Stomach smooth muscle (tissue), 2 donors: ENCODE data around the gene ABLIM2.

ENCODE experiments used
- H3K27ac ChIP-seq: one replicate; pipeline ENCODE4 v1.7.0; 2013; ENCODE audit warnings: mild to moderate bottlenecking, low read length, inconsistent platforms
- H3K27me3 ChIP-seq, 2 donors: one replicate each; pipeline ENCODE4 v1.7.0; 2013; ENCODE audit warnings: low read length in 2 of 2; ENCODE audit not compliant: insufficient read depth in 2 of 2, control insufficient read depth in 1 of 2
- H3K36me3 ChIP-seq, 2 donors: one replicate each; pipeline ENCODE4 v1.7.0; 2013; ENCODE audit warnings: low read length in 2 of 2; ENCODE audit not compliant: control insufficient read depth in 2 of 2, insufficient read depth in 2 of 2
- H3K4me1 ChIP-seq: one replicate; pipeline ENCODE4 v1.7.0; 2013; ENCODE audit warnings: low read length; ENCODE audit not compliant: control insufficient read depth, insufficient read depth
- H3K4me3 ChIP-seq, 2 donors: one replicate each; pipeline ENCODE4 v1.7.0; 2013; ENCODE audit warnings: low read length in 2 of 2
- H3K9ac ChIP-seq, 2 donors: one replicate each; pipeline ENCODE4 v1.7.0; 2013; ENCODE audit warnings: low read length in 2 of 2, mild to moderate bottlenecking in 1 of 2
- H3K9me3 ChIP-seq, 2 donors: one replicate each; pipeline ENCODE4 v1.7.0; 2013; ENCODE audit warnings: low read length in 2 of 2; ENCODE audit not compliant: control insufficient read depth in 2 of 2
- donor health status: healthy.
- donor health status: Pancreatic carcinoma.

Gene ABLIM2

DNA sequence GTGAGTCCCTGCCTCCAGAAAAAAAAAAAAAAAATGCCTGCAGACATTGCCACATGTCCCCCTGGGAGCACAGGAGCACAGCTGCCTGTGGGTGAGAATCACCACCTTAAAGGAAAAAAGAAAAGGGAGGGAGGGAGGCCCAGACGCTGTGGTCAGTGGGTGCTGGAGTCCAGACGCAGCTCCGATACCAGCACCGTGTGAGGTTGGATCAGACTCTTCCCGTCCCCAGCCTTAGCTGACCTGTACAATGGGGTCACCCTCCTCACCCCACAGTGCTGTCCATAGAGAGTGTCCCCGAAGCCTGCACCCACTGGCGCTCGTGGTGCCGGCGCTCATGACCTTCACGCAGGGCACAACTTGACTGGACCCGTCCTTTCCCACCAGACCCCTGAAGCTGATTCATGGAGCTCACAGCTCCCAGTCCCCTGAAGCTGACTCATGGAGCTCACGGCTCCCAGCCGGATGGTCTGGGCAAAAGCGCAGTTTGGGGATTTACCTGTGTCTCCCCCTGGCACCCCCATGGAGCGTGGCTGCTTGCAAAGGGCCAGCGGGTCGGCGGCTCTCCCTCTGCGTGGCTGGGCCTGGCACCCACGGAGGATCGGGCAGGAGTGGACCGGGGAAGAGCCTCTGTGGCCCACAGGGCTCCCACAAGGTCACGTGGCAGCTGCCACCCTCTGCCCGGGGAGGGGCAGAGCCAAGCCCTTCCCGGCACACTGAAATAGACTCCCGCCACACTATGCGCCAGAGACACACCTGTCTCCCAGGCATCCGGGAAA lies 31.4 kb downstream of the ABLIM2 start:
- Histone ChIP-seq H3K4me3 (no peak overlapping the region), H3K9me3 (no peaks in the 10 kb centered on the region), H3K9ac (no peak overlapping the region), H3K27me3 (no peaks in the 10 kb centered on the region), H3K4me1 (no peaks in the 10 kb centered on the region), H3K36me3 (no peaks in the 10 kb centered on the region), H3K27ac (no peak overlapping the region)

DNA sequence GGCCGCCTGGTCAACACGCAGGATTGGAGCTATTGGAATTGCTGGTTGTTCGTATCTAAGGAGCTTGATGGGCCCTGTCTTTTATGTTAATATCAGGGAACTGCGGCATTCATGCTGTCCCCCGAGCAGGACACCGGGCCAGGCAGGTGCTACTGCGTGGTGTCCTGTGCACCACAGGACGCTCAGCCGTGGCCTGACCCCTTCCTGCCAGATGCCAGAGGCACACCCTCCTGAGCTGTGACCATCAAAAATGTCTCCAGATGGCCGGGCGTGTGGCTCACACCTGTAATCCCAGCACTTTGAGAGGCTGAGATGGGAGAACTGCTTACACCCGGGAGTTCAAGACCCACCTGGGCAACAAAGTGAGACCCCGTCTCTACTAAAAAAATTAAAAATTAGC lies 32.1 kb downstream of the ABLIM2 start:
- H3K27me3 ChIP-seq, result no peaks in the 10 kb centered on the region
- H3K9ac ChIP-seq, result no peak overlapping the region
- H3K9me3 ChIP-seq, result no peaks in the 10 kb centered on the region
- no peak overlapping the region for H3K4me3 ChIP-seq
- no peaks in the 10 kb centered on the region for H3K36me3 ChIP-seq
- H3K4me1 ChIP-seq, result no peaks in the 10 kb centered on the region
- H3K27ac ChIP-seq, result no peak overlapping the region

DNA sequence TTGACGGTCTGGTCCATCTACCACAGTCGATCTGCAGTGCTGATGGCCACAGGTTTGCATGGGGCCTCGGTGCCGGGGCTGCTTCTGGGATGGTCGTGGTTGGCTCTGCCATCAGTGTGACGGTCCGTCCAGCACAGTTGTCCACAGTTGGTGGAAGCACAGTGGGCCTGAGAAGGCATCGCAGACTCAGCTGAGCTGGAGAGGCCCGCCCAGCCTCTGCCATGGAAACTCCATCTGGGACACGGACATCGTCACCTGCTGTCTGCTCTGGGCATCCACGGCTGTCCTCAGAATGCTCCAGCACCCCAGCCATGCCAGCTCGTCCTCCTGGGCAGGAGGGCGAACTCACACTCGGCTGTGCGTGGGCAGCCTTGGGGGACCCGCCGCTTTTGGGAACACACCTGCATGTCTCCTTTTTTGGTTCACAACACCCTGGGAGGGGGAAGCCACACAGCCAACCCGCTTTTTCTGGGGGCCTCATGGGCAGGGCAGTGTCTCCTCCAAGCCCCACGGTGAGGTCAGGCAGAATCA lies 33.0 kb downstream of the ABLIM2 start:
- no peaks in the 10 kb centered on the region for H3K36me3 ChIP-seq
- H3K4me3 ChIP-seq, result no peak overlapping the region
- no peaks in the 10 kb centered on the region for H3K27me3 ChIP-seq
- H3K27ac ChIP-seq, result no peak overlapping the region
- no peaks in the 10 kb centered on the region for H3K9me3 ChIP-seq
- H3K4me1 ChIP-seq, result no peaks in the 10 kb centered on the region
- no peak overlapping the region for H3K9ac ChIP-seq

DNA sequence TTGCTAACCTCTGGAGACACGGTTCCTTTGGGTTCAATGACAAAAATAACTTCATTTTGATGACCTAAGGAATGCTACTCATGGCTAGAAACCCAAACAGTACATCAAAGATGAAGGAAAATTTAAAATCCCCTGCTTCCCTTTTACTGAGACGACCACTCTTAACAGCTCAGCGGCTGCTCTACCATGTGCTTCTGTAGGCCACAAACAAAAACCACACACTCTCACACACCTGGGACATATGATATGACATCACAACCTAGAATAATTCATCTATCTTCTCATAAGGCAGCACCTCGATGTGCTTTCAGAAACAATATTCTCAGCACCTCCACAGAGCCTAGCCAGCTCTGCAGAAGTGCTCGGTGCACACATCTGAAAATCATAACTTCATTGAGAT lies 34.7 kb downstream of the ABLIM2 start:
- Histone ChIP-seq H3K4me1 (no peaks in the 10 kb centered on the region), H3K27ac (no peak overlapping the region), H3K36me3 (no peaks in the 10 kb centered on the region), H3K9me3 (no peaks in the 10 kb centered on the region), H3K9ac (no peak overlapping the region), H3K4me3 (no peak overlapping the region), H3K27me3 (no peaks in the 10 kb centered on the region)

DNA sequence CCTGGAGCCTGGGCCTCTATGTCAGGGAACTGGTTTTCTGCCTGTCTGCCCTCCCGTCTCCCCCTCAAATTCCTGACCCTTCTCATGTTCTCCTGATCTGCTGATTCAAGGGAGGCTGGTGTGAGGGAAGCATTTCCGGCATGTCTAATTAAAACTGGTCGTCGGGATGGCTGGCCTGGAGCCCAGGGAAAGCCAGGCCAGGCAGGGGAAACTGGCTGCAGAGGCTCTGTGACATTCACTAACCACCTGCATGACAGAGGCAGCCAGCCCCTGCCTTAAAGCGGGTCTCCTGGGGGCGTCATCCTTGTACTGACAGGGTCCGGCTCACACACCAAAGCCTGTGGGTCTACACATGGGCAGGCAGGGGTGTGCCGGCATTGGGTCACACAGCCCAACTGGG lies 35.2 kb downstream of the ABLIM2 start:
- Histone ChIP-seq H3K4me3 (no peak overlapping the region), H3K4me1 (no peaks in the 10 kb centered on the region), H3K27me3 (no peaks in the 10 kb centered on the region), H3K9ac (no peak overlapping the region), H3K9me3 (no peaks in the 10 kb centered on the region), H3K36me3 (no peaks in the 10 kb centered on the region), H3K27ac (no peak overlapping the region)

DNA sequence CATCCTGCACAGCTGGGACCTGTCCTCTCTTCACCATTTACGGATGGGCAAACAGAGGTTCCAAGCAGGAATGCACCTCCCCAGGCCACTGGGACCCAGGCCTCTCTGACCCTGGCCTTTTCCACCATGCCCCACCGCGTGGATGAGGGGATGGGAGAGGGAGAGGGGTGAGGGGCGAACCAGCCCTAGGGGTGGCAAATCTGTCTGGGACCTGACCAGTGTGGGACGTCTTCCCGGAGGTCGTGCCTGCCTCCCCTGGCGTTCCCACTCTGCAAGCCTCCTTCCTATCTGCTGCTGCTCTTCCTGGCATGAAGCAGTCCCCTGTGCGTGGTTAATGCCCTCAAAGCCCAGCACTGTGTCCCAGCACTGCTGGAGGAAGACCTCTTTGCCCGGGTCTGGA lies 35.9 kb downstream of the ABLIM2 start:
- Histone ChIP-seq H3K9ac (no peak overlapping the region), H3K27ac (no peak overlapping the region), H3K9me3 (no peaks in the 10 kb centered on the region), H3K4me3 (no peak overlapping the region), H3K36me3 (no peaks in the 10 kb centered on the region), H3K4me1 (no peaks in the 10 kb centered on the region), H3K27me3 (no peaks in the 10 kb centered on the region)

DNA sequence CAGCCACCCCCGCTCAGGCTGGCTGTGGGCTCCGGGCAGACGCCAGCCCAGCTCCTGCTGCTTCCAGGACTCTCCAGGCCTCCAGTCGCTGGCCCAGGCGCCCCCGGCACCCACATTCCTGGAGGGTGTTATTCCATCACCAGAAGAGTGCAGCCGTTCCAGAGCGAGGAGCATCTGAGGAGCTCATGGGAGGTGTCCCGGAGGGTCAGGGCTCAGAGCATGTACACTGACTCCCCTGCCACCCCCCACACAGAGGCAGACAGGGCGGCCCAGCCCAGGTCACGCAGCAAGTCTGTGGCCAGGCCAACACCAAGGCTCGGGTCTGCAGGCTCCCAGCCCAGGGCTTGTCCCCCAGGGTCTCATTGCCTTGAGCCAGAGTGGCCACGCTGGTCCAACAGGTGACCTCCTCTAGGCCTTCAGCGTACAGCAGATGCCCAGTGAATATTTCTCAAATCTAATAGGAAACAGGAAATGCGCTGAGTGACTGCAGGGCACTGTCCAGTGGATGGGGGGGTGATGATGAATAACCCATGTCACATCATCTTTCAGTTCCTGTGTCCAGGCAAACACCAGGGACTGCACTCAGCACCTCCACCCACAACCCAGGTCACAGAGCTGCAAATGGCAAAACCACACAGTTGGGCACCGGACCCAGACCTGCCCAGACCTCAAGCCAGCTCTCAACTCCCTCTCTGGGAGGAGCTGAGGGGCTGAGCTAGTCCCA lies 37.2 kb downstream of the ABLIM2 start:
- no peaks in the 10 kb centered on the region for H3K27me3 ChIP-seq
- H3K27ac ChIP-seq, result no peak overlapping the region
- no peak overlapping the region for H3K4me3 ChIP-seq
- no peaks in the 10 kb centered on the region for H3K4me1 ChIP-seq
- no peaks in the 10 kb centered on the region for H3K9me3 ChIP-seq
- no peaks in the 10 kb centered on the region for H3K36me3 ChIP-seq
- H3K9ac ChIP-seq, result no peak overlapping the region

DNA sequence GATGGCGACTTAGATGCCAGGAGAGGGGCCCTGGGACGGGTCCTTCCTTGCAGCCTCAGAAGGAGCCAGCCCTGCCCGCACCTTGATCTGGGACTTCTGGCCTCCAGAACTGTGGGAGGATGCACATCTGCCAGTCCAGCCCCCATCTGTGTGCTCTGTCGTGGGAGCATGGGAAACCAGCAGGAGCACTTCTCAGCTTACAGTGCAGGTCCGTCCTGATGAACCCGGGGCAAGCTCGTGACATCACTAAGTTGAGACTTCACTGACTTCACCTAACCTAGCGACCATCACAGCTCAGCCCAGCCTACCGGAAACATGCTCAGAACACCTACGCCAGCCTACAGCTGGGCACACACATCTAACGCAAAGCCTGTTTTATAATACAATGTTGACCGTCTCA lies 38.1 kb downstream of the ABLIM2 start:
- no peaks in the 10 kb centered on the region for H3K27me3 ChIP-seq
- no peak overlapping the region for H3K4me3 ChIP-seq
- no peak overlapping the region for H3K9ac ChIP-seq
- H3K36me3 ChIP-seq, result no peaks in the 10 kb centered on the region
- no peak overlapping the region for H3K27ac ChIP-seq
- H3K9me3 ChIP-seq, result no peaks in the 10 kb centered on the region
- peaks cover 2% of the 10 kb centered on the region for H3K4me1 ChIP-seq

DNA sequence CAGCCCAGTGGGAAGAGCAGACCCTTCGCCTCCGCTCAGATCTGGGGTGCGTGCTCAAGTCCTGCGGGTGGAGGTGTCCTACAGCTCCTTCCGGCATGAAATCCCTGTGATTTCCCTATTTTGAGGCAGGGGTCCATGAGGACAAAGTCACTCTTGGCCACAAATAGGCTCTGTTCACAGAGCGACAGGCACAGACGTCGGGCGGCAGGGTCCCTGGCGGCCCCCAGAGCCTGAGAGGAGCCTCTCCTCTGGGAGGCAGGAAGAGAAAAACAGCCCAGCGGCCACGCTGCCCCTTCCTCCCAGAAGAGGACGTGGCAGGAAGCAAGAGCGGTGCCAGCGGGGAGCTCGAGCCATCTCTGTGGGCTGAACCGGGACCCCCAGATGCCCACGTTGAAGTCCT lies 38.7 kb downstream of the ABLIM2 start:
- H3K9me3 ChIP-seq, result no peaks in the 10 kb centered on the region
- no peak overlapping the region for H3K9ac ChIP-seq
- H3K36me3 ChIP-seq, result no peaks in the 10 kb centered on the region
- no peaks in the 10 kb centered on the region for H3K27me3 ChIP-seq
- H3K4me1 ChIP-seq, result peaks cover 2% of the 10 kb centered on the region
- no peak overlapping the region for H3K27ac ChIP-seq
- no peak overlapping the region for H3K4me3 ChIP-seq

DNA sequence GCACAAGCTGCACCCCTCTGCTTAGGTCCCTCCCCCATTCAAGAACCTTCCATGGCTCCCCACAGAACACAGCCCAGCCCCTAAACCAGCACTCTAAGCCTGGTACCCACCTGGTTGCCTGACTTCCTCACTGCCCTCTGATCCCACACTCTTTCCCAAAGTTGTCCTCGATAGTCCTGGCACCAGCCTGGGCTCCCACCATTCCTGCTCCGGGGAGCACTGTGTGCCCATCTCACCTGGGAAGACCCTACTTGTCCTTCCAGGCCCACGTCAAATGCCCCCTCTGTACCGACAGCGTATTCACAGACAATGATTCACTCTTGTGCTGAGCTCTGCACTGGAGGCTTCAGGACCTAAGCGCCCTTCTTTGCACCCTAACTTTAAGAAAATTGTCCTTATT lies 40.1 kb downstream of the ABLIM2 start:
- Histone ChIP-seq H3K4me3 (no peak overlapping the region), H3K4me1 (peaks cover 5% of the 10 kb centered on the region), H3K9ac (no peak overlapping the region), H3K27me3 (no peaks in the 10 kb centered on the region), H3K9me3 (no peaks in the 10 kb centered on the region), H3K27ac (no peak overlapping the region), H3K36me3 (no peaks in the 10 kb centered on the region)

DNA sequence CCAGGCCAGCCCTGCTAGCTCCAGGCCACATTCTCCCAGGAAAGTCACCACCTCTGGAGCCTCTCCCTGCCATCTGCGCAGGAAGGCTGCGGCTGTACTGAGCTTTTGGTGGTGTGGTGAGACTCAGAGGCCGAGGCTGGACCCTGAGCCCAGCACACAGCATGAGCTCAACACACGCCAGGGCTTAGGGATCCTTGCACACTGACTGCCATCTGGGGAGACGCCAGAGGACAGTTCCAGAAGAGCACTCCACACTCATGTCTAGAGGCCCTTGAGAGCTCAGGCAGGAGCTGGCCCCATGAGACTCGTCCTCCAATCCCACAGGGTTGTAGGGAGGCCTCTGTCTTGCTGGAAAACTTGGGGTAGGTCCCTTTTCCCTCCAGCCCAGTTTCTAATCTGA lies 40.6 kb downstream of the ABLIM2 start:
- H3K27ac ChIP-seq, result no peak overlapping the region
- H3K4me1 ChIP-seq, result peaks cover 8% of the 10 kb centered on the region
- no peak overlapping the region for H3K4me3 ChIP-seq
- no peaks in the 10 kb centered on the region for H3K27me3 ChIP-seq
- H3K9ac ChIP-seq, result no peak overlapping the region
- no peaks in the 10 kb centered on the region for H3K36me3 ChIP-seq
- H3K9me3 ChIP-seq, result no peaks in the 10 kb centered on the region
